Mucosa of descending colon (tissue), 3 donors: ENCODE results near the gene GDF10. TPM values are rescaled to one million over a fixed set of nuclear protein-coding genes. Genes with fewer than 3 reads are reported as not detected.

Experiments
- ATAC-seq: fragments of 200-7000 bp; cut with Tn5 transposase; one replicate; pipeline ENCODE4 v1.9.1; 2020; ENCODE audit warnings: mild to moderate bottlenecking, moderate library complexity
- DNase-seq, 3 donors: peaks; one replicate each; pipeline ENCODE4 v3.0.0-alpha.2; 2020
- H3K36me3 ChIP-seq: fragments of 200-600 bp; one replicate; pipeline ENCODE4 v1.8.0; 2021; ENCODE audit warnings: low read depth, mild to moderate bottlenecking
- H3K4me1 ChIP-seq: fragments of 200-600 bp; one replicate; pipeline ENCODE4 v1.8.0; 2021; ENCODE audit warnings: low read depth, mild to moderate bottlenecking
- H3K4me3 ChIP-seq: fragments of 200-600 bp; one replicate; pipeline ENCODE4 v1.8.0; 2021; ENCODE audit warnings: mild to moderate bottlenecking
- H3K9me3 ChIP-seq: fragments of 200-600 bp; one replicate; pipeline ENCODE4 v1.8.0; 2021; ENCODE audit warnings: mild to moderate bottlenecking
- CTCF ChIP-seq: fragments of 200-600 bp; IDR thresholded peaks from one replicate; pipeline ENCODE4 v1.8.0; 2022; ENCODE audit warnings: antibody characterized with exemption, mild to moderate bottlenecking
- intact Hi-C, 2 donors: fragments of 100-400 bp; cut with DNase I in 1 of 2; cut with micrococcal nuclease in 1 of 2; formaldehyde crosslinking; loops; one replicate each; pipeline versions ENCODE4 v1.11.0 to v1.11.1; 2022; cut with DNase I, micrococcal nuclease
- total RNA-seq, 3 donors: library from RNA; stranded (reverse); fragmentation: NEBNext Ultra II Directional in 2 of 3; extraction: Animal tissue kit (Norgen Biotek cat#: 25700) in 2 of 3; gene quantifications; one replicate each; pipeline versions ENCODE4 v1.2.1 to v1.2.4, GENCODE V29; 2021 to 2023
- donor health status: DM: no; HTN: no; CAD: no; lungs with moderate emphysema.
- donor health status: DM: no; HTN: no; CAD: no.
- donor health status: DM: no; HTN: yes; CAD: no.

Gene GDF10
- total RNA-seq, 3 donors from 2014 or later = 0.14 to 3.2 (median 0.41) TPM

- no peak for TF ChIP-seq CTCF
- no peak for ATAC-seq
- Histone ChIP-seq H3K4me3 (no peak overlapping the region), H3K9me3 (no peaks in the 10 kb centered on the region), H3K36me3 (no peaks in the 10 kb centered on the region), H3K4me1 (no peaks in the 10 kb centered on the region)
- DNase-seq = no peak
- intact Hi-C loops = no loop called here
These were observed 62.2 kb downstream of the GDF10 start for GRCh38 chr10:47362199-47362598.

Other genes with a start within 250 kb of the GDF10 start
- gene GDF2, start 22.3 kb downstream of the GDF10 start, total RNA-seq = not detected
- gene RBP3, start 48.2 kb downstream of the GDF10 start, total RNA-seq = not detected
- gene ZNF488, start 84.1 kb downstream of the GDF10 start, total RNA-seq = 1 to 10 TPM in 2 of 3 donors, under 1 TPM in 1; 0.47 to 1.6 (median 1.4) TPM
- gene ANXA8, start 183.9 kb downstream of the GDF10 start, total RNA-seq = under 1 TPM in 1 of 3 donors, not detected in 2; 0.19 TPM
- gene FAM25G, start 191.5 kb downstream of the GDF10 start, total RNA-seq = 1 to 10 TPM in 1 of 3 donors, not detected in 2; 4.3 TPM
- gene AGAP9, start 223.4 kb downstream of the GDF10 start, total RNA-seq = 10 to 100 TPM in 2 of 3 donors, 1 to 10 TPM in 1; 6.9 to 17.4 (median 10.9) TPM